WTC11 (cell line): Measurements from ENCODE around the gene RAD9A.

ENCODE experiments used
- CTCF ChIP-seq: fragments of 200-600 bp; IDR thresholded peaks from 2 replicates; pipeline ENCODE4 v1.8.0; 2022; ENCODE audit warnings: antibody characterized with exemption
- NR3C1 ChIP-seq: sonication (generic); formaldehyde crosslinking; conservative IDR thresholded peaks from 2 replicates; pipeline ENCODE4 v1.8.1; 2023; ENCODE audit warnings: low read depth, mild to moderate bottlenecking, missing genetic modification reagents

DNA sequence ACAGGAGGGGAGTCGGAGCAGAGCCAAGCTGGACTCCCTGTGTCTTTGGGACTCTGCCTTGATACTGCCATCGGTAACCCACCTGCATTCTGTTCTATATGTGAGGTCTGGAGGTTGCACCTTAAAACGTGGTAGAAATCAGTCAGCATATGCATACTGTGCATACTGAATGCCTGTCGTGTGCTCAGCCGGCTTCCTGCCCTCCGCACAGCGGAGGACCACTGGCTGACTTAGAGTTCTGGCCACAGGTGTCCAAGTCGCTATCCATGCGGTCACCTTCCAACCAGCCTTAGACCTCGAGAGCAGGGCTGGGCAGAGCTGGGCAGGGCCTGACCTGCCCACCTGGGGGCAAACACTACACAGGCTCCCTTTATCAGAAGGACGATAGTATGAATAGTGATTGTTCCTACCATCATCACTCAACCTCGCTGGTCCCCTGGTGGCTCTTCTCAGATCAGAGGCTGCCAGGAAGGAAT is 15.9 kb downstream of the RAD9A start:
- TF ChIP-seq CTCF: no peak
- TF ChIP-seq NR3C1 (CRISPR knock-in tag): no peak
